ENCODE data around the gene BLACAT1.
A peak's percentile ranks its signal among the peaks of the same experiment; 100 is the strongest.

The BLACAT1 gene

GRCh38 chr1:205453466-205453865 is 2.4 kb downstream of the BLACAT1 start:
- peak; percentile 19 for DNase-seq

- DNase-seq, result no peak
Observed at GRCh38 chr1:205452933-205453332, 2.9 kb downstream of the BLACAT1 start.

- no peak for DNase-seq
Observed at GRCh38 chr1:205452364-205452763, 3.5 kb downstream of the BLACAT1 start.

GRCh38 chr1:205451759-205452164 is 4.1 kb downstream of the BLACAT1 start:
- no peak for DNase-seq

- no peak for DNase-seq
Observed at GRCh38 chr1:205451202-205451601, 4.6 kb downstream of the BLACAT1 start.

- DNase-seq, result no peak
Observed at GRCh38 chr1:205450448-205450847, 5.4 kb downstream of the BLACAT1 start.

GRCh38 chr1:205449750-205450443 is 5.9 kb downstream of the BLACAT1 start:
- no peak for DNase-seq

- DNase-seq, result no peak
Observed at GRCh38 chr1:205449254-205449749, 6.5 kb downstream of the BLACAT1 start.

- DNase-seq, result no peak
Observed at GRCh38 chr1:205448540-205449253, 7.1 kb downstream of the BLACAT1 start.

- no peak for DNase-seq
Observed at GRCh38 chr1:205447457-205448341, 8.1 kb downstream of the BLACAT1 start.

GRCh38 chr1:205446828-205447227 is 9.0 kb downstream of the BLACAT1 start:
- no peak for DNase-seq

GRCh38 chr1:205445646-205445935 is 10.3 kb downstream of the BLACAT1 start:
- DNase-seq, result no peak

- no peak for DNase-seq
Observed at GRCh38 chr1:205444931-205445645, 10.8 kb downstream of the BLACAT1 start.

GRCh38 chr1:205444300-205444930 is 11.4 kb downstream of the BLACAT1 start:
- DNase-seq, result no peak

- no peak for DNase-seq
Observed at GRCh38 chr1:205443585-205444299, 12.1 kb downstream of the BLACAT1 start.

- DNase-seq, result no peak
Observed at GRCh38 chr1:205442051-205442725, 13.7 kb downstream of the BLACAT1 start.

GRCh38 chr1:205441716-205442050 is 14.2 kb downstream of the BLACAT1 start:
- DNase-seq, result no peak

GRCh38 chr1:205441318-205441633 is 14.6 kb downstream of the BLACAT1 start:
- no peak for DNase-seq

- no peak for DNase-seq
Observed at GRCh38 chr1:205440476-205441317, 15.1 kb downstream of the BLACAT1 start.

GRCh38 chr1:205440121-205440475 is 15.7 kb downstream of the BLACAT1 start:
- DNase-seq, result no peak
